Bronchial epithelial cell (primary cell): ENCODE data around the gene SMR3A. TPM values are rescaled to one million over a fixed set of nuclear protein-coding genes. Genes with fewer than 3 reads are reported as not detected.

Source experiments
- DNase-seq: peaks from one replicate; pipeline ENCODE4 v3.0.0-alpha.2; 2010; ENCODE audit warnings: low read depth
- FAIRE-seq: peaks from 2 replicates; lab custom pipeline; 2011; peaks lifted over from hg19 to GRCh38; lab: Jason Lieb, UNC
- H3K27me3 ChIP-seq: 2 replicates; pipeline ENCODE4 v1.5.1; 2011; ENCODE audit warnings: low read length; ENCODE audit not compliant: control insufficient read depth, insufficient read depth
- H3K36me3 ChIP-seq: 2 replicates; pipeline ENCODE4 v1.5.1; 2011; ENCODE audit warnings: low read length; ENCODE audit not compliant: control insufficient read depth, insufficient read depth
- H3K4me3 ChIP-seq: 2 replicates; pipeline ENCODE4 v1.5.1; 2011; ENCODE audit warnings: mild to moderate bottlenecking, low read depth, low read length, control low read depth
- CTCF ChIP-seq: IDR thresholded peaks from 2 replicates; pipeline ENCODE4 v1.5.1; 2011; ENCODE audit warnings: mild to moderate bottlenecking, moderate library complexity, low read length, control low read depth, inconsistent platforms; ENCODE audit not compliant: insufficient read depth, severe bottlenecking
- total RNA-seq: library from RNA; depleted of rRNA; stranded (reverse); fragments of >200 nt; gene quantifications from 2 replicates; pipeline ENCODE4 v1.2.1, GENCODE V29; 2014

Gene SMR3A
- total RNA-seq, 1 donor from 2014 or later = not detected

DNA sequence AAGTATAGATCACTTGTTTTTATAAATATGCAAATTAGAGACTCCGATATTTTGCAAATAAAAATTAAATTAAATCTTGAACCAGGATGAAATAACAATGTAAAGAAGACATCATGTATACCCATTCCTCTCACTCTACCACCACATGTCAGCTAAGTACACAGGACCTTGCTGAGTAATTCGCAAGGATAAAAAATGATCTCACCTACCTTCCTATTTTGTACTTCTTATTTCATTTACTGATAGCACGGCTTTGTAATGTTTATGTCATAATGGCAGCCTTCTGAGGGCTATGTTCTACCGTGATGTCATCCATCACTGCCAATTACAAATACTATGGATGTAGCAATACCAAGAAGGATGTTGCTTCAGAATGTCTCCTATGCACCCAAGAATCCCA, 11.4 kb downstream of the SMR3A start:
- no peak for FAIRE-seq
- no peaks in the 10 kb centered on the region for H3K36me3 ChIP-seq
- no peak for TF ChIP-seq CTCF
- no peaks in the 10 kb centered on the region for H3K27me3 ChIP-seq
- DNase-seq = no peak
- H3K4me3 ChIP-seq = no peak overlapping the region

GRCh38 chr4:70372760-70373159, 12.2 kb downstream of the SMR3A start:
- Histone ChIP-seq H3K4me3 (no peak overlapping the region), H3K27me3 (no peaks in the 10 kb centered on the region), H3K36me3 (no peaks in the 10 kb centered on the region)
- no peak for FAIRE-seq
- no peak for TF ChIP-seq CTCF
- DNase-seq = no peak

GRCh38 chr4:70380578-70380977, 20.0 kb downstream of the SMR3A start:
- FAIRE-seq (no peak), DNase-seq (no peak)
- Histone ChIP-seq H3K36me3 (no peaks in the 10 kb centered on the region), H3K27me3 (no peaks in the 10 kb centered on the region), H3K4me3 (no peak overlapping the region)
- TF ChIP-seq CTCF = no peak

DNA sequence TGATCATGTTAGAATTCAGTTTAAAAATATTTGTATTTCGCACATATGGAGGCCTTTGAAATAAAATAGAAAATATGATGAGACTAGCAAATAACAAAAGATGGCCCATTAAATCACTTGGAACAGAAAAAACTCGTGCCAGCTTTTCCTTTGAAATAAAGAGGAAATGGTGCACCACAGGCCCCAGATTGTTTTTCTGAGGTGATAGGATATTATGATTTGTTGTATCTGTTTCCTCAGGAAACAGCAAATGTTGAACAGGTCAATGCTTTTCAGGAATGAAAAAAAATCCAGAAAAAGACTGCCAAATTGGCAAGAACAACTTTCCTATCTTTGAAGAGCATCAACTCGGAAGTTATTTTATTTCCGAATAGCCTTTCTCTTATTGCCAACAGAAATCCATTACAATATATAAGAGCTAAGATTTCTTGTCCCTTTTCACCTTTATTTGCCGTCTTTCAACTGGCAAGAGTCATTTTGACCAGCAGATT, 22.2 kb downstream of the SMR3A start, which contains the start of gene SMR3B:
TSS of gene SMR3B (plus strand) at position 441 of the 491 bp plus-strand sequence. CDS start 1,380 bp downstream, outside the sequence.
- H3K36me3 ChIP-seq = no peaks in the 10 kb centered on the region
- DNase-seq (no peak), FAIRE-seq (no peak)
- no peak within 1 kb of the TSS for H3K4me3 ChIP-seq
- no peaks in the 10 kb centered on the region for H3K27me3 ChIP-seq
- TF ChIP-seq CTCF = no peak

GRCh38 chr4:70392057-70392776, 31.7 kb downstream of the SMR3A start:
- no peak for FAIRE-seq
- no peak for TF ChIP-seq CTCF
- no peak overlapping the region for H3K4me3 ChIP-seq

DNA sequence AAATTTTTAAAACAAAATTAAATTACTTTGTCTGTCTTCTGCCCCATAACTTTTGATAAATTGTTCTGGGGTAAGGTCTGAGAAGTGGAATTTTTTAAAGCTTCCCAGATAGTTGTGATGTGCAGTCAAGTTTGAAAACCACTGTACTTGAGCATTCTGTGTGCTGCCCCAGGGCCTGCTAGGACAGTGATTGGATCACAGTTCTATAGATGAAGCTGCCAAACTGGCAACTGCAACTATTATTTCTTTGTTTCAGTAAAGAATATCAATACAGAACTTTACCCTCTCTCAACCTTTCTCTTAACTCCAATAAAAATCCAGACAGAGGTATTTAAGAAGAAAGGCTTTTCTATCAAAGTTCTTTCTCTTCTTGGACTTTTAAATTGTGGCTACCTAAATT, 37.0 kb downstream of the SMR3A start, which contains the start of gene OPRPN:
TSS of gene OPRPN (plus strand) at position 361 of the 400 bp plus-strand sequence. CDS start 1,346 bp downstream, outside the sequence.
- no peak for FAIRE-seq
- no peak for TF ChIP-seq CTCF
- Histone ChIP-seq H3K36me3 (no peaks in the 10 kb centered on the region), H3K27me3 (no peaks in the 10 kb centered on the region), H3K4me3 (no peak within 1 kb of the TSS)
- no peak for DNase-seq

More at GRCh38 chr4:70392057-70392776, 31.7 kb downstream of the SMR3A start:
- no peaks in the 10 kb centered on the region for H3K27me3 ChIP-seq
- no peaks in the 10 kb centered on the region for H3K36me3 ChIP-seq
- DNase-seq = no peak
